SK-N-SH (cell line): ENCODE data around the gene PDE4D.

Experiments
- CTCF ChIP-seq: fragments of 200-600 bp; sonication (generic); IDR thresholded peaks from 2 replicates; pipeline ENCODE4 v1.6.1; 2017; ENCODE audit warnings: antibody characterized with exemption, mild to moderate bottlenecking, moderate library complexity
- ELF1 ChIP-seq: IDR thresholded peaks from 2 replicates; pipeline ENCODE4 v1.4.0; 2012
- EP300 ChIP-seq, 2 experiments: IDR thresholded peaks; 2 replicates each; pipeline versions ENCODE4 v1.4.0 to v1.6.1; 2012; ENCODE audit warnings: borderline replicate concordance in 1 of 2, low read depth in 1 of 2, low read length in 1 of 2
- FOSL2 ChIP-seq: IDR thresholded peaks from 2 replicates; pipeline ENCODE4 v1.4.0; 2012; ENCODE audit warnings: low read depth, mild to moderate bottlenecking, moderate library complexity, borderline replicate concordance
- MXI1 ChIP-seq: IDR thresholded peaks from 2 replicates; pipeline ENCODE4 v1.6.1; 2012; ENCODE audit warnings: mild to moderate bottlenecking, low read depth, low read length, improper control_type of control experiment
- NRF1 ChIP-seq: IDR thresholded peaks from 2 replicates; pipeline ENCODE4 v1.6.1; 2012; ENCODE audit warnings: low read depth, mild to moderate bottlenecking, low read length
- POLR2AphosphoS5 ChIP-seq: IDR thresholded peaks from 2 replicates; pipeline ENCODE4 v1.6.1; 2012; ENCODE audit warnings: low read depth, low read length
- RFX5 ChIP-seq: IDR thresholded peaks from 2 replicates; pipeline ENCODE4 v1.6.1; 2012; ENCODE audit warnings: mild to moderate bottlenecking, improper control_type of control experiment, low read length
- RXRA ChIP-seq: IDR thresholded peaks from 2 replicates; pipeline ENCODE4 v1.4.0; 2012; ENCODE audit warnings: low read depth, mild to moderate bottlenecking, borderline replicate concordance
- ZBTB33 ChIP-seq: IDR thresholded peaks from 2 replicates; pipeline ENCODE4 v1.4.0; 2012; ENCODE audit warnings: low read depth, borderline replicate concordance
- TF ChIP-seq, protein P1 (sequence below): IDR thresholded peaks from 2 replicates; pipeline ENCODE4 v1.6.1; 2012; ENCODE audit warnings: mild to moderate bottlenecking, low read depth, low read length, moderate library complexity

DNA sequence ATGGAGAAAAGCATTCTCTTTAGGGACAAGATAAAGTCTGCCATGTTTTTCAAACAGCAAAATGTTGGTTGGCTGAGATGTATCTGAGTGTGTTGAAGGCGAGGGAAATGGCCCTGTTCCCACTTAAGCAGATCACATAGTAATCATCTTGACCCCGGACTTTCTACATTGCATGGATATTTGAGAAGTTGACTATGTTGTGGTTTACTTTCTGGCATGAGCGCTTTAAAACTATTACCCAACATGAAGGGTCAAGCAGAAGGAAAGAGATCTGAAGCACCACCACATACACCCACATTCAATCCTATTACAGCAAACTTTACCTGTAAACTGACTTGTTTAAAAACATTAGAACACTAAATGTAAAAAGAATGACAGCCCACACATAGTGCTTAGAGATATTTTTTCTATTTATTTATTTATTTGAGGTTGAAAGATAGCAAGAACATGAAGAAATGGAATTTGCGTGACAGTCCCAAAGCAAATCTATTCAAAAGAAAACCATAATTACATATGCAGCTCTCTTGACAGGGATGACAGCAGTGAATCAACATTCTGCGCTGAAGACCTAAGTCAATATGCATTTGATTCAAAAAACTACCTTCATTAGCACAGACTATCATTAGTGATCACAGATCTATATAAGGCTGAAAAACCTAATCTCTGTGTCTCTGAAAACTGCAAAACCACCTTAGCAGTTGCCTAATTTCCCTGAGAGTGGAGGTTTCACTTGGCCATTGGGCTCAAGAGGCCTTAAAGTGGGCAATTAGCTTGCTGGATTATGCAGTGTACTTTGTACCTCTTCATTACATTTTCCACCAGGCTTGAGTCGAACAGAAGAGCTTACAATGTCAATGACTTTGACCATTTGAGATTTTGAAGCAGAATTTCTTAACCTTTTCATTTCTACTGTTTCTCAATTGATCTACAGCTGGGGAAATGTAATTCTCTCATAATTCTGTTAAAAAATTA is 195.0 kb downstream of the PDE4D start:
- TF ChIP-seq RFX5 (no peak), CTCF (no peak), EP300 (IDR thresholded peaks at IDR 0.05; ENCODE audit: borderline replicate concordance in 1 of 2, low read depth in 1 of 2, low read length in 1 of 2) (no peak), FOSL2 (no peak), POLR2AphosphoS5 (no peak), MXI1 (no peak), ZBTB33 (no peak), RXRA (no peak), NRF1 (no peak), ELF1 (no peak)
- TF ChIP-seq, protein P1, sequence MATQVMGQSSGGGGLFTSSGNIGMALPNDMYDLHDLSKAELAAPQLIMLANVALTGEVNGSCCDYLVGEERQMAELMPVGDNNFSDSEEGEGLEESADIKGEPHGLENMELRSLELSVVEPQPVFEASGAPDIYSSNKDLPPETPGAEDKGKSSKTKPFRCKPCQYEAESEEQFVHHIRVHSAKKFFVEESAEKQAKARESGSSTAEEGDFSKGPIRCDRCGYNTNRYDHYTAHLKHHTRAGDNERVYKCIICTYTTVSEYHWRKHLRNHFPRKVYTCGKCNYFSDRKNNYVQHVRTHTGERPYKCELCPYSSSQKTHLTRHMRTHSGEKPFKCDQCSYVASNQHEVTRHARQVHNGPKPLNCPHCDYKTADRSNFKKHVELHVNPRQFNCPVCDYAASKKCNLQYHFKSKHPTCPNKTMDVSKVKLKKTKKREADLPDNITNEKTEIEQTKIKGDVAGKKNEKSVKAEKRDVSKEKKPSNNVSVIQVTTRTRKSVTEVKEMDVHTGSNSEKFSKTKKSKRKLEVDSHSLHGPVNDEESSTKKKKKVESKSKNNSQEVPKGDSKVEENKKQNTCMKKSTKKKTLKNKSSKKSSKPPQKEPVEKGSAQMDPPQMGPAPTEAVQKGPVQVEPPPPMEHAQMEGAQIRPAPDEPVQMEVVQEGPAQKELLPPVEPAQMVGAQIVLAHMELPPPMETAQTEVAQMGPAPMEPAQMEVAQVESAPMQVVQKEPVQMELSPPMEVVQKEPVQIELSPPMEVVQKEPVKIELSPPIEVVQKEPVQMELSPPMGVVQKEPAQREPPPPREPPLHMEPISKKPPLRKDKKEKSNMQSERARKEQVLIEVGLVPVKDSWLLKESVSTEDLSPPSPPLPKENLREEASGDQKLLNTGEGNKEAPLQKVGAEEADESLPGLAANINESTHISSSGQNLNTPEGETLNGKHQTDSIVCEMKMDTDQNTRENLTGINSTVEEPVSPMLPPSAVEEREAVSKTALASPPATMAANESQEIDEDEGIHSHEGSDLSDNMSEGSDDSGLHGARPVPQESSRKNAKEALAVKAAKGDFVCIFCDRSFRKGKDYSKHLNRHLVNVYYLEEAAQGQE: no peak
